GM23338 (cell line): ENCODE results near the gene LYZL1. TPM values are rescaled to one million over a fixed set of nuclear protein-coding genes. Genes with fewer than 3 reads are reported as not detected.

Source experiments
- ATAC-seq: fragments of 200-7000 bp; cut with Tn5 transposase; 3 replicates; pipeline ENCODE4 v1.9.1; 2020
- DNase-seq: peaks from one replicate; pipeline ENCODE4 v3.0.0-alpha.2; 2015; ENCODE audit warnings: low spot score
- H2AFZ ChIP-seq: fragments of 200-600 bp; sonication (generic); 2 replicates; pipeline ENCODE4 v1.8.0; 2016; ENCODE audit warnings: antibody characterized with exemption, mild to moderate bottlenecking, moderate library complexity
- H3F3A ChIP-seq: fragments of 200-600 bp; sonication (generic); replicated peaks from 2 replicates; pipeline ENCODE4 v1.8.0; 2017; ENCODE audit warnings: antibody characterized with exemption, mixed run types, low read depth
- H3K27ac ChIP-seq: fragments of 200-600 bp; sonication (generic); 2 replicates; pipeline ENCODE4 v1.6.1; 2016; ENCODE audit warnings: low read depth
- H3K27me3 ChIP-seq: fragments of 200-600 bp; sonication (generic); 2 replicates; pipeline ENCODE4 v1.8.0; 2016; ENCODE audit warnings: mild to moderate bottlenecking, mixed run types, moderate library complexity; ENCODE audit not compliant: insufficient read depth
- H3K36me3 ChIP-seq: fragments of 200-600 bp; sonication (generic); 2 replicates; pipeline ENCODE4 v1.8.0; 2016; ENCODE audit warnings: mild to moderate bottlenecking; ENCODE audit not compliant: insufficient read depth
- H3K4me1 ChIP-seq: fragments of 200-600 bp; sonication (generic); 2 replicates; pipeline ENCODE4 v1.8.0; 2016; ENCODE audit warnings: mild to moderate bottlenecking, moderate library complexity; ENCODE audit not compliant: insufficient read depth
- H3K4me2 ChIP-seq: fragments of 200-600 bp; sonication (generic); 2 replicates; pipeline ENCODE4 v1.7.1; 2017; ENCODE audit warnings: mixed run types
- H3K4me3 ChIP-seq: fragments of 200-600 bp; sonication (generic); 2 replicates; pipeline ENCODE4 v1.6.1; 2016; ENCODE audit warnings: mixed run types
- H3K79me2 ChIP-seq: fragments of 200-600 bp; sonication (generic); replicated peaks from 2 replicates; pipeline ENCODE4 v1.8.0; 2017; ENCODE audit warnings: mild to moderate bottlenecking; ENCODE audit not compliant: insufficient read depth
- H3K9me2 ChIP-seq: fragments of 200-600 bp; sonication (generic); 2 replicates; pipeline ENCODE4 v1.8.0; 2017; ENCODE audit not compliant: insufficient read depth
- H4K20me1 ChIP-seq: fragments of 200-600 bp; sonication (generic); replicated peaks from 2 replicates; pipeline ENCODE4 v1.8.0; 2017; ENCODE audit warnings: mild to moderate bottlenecking; ENCODE audit not compliant: insufficient read depth
- H3K27ac Mint-ChIP-seq: 2 replicates; pipeline ENCODE4 v1.8.0; 2020; ENCODE audit warnings: inconsistent platforms, mild to moderate bottlenecking, moderate library complexity, mixed read lengths
- H3K27me3 Mint-ChIP-seq: 3 replicates; pipeline ENCODE4 v1.8.0; 2022; ENCODE audit warnings: low read depth, mild to moderate bottlenecking, moderate library complexity, mixed read lengths, inconsistent platforms; ENCODE audit not compliant: insufficient read depth, poor library complexity
- H3K36me3 Mint-ChIP-seq: 3 replicates; pipeline ENCODE4 v1.8.0; 2021; ENCODE audit warnings: low read depth, mild to moderate bottlenecking, inconsistent platforms, moderate library complexity, mixed read lengths
- H3K4me1 Mint-ChIP-seq: 3 replicates; pipeline ENCODE4 v1.8.0; 2020; ENCODE audit warnings: mild to moderate bottlenecking, inconsistent platforms, mixed read lengths
- H3K4me3 Mint-ChIP-seq: 3 replicates; pipeline ENCODE4 v1.8.0; 2021; ENCODE audit warnings: moderate library complexity, mild to moderate bottlenecking, inconsistent platforms, mixed read lengths
- H3K9me3 Mint-ChIP-seq: 3 replicates; pipeline ENCODE4 v1.8.0; 2020; ENCODE audit warnings: moderate library complexity, mild to moderate bottlenecking, inconsistent platforms, mixed read lengths
- CREB1 ChIP-seq: fragments of 250-450 bp; sonication (Bioruptor Pico); IDR thresholded peaks from 2 replicates; pipeline ENCODE4 v1.5.0; 2020; ENCODE audit warnings: low read depth, mild to moderate bottlenecking, moderate library complexity
- ETS1 ChIP-seq: IDR thresholded peaks from 2 replicates; pipeline ENCODE4 v1.6.1; 2016; ENCODE audit warnings: antibody characterized with exemption
- EZH2 ChIP-seq: fragments of 200-600 bp; sonication (generic); IDR thresholded peaks from one replicate; pipeline ENCODE4 v1.8.0; 2017; ENCODE audit warnings: antibody characterized with exemption, mild to moderate bottlenecking, low read depth; ENCODE audit not compliant: unreplicated experiment
- EZH2phosphoT487 ChIP-seq: fragments of 200-600 bp; sonication (generic); IDR thresholded peaks from one replicate; pipeline ENCODE4 v1.8.1; 2018; ENCODE audit warnings: antibody characterized with exemption; ENCODE audit not compliant: unreplicated experiment
- JUNB ChIP-seq: IDR thresholded peaks from one replicate; pipeline ENCODE4 v1.6.1; 2016; ENCODE audit warnings: antibody characterized with exemption; ENCODE audit not compliant: unreplicated experiment
- NANOG ChIP-seq: IDR thresholded peaks from 2 replicates; pipeline ENCODE4 v1.6.1; 2016; ENCODE audit warnings: antibody characterized with exemption, borderline replicate concordance
- POLR2AphosphoS5 ChIP-seq: IDR thresholded peaks from 2 replicates; pipeline ENCODE4 v1.6.1; 2016; ENCODE audit warnings: antibody characterized with exemption, low read depth
- REST ChIP-seq: IDR thresholded peaks from one replicate; pipeline ENCODE4 v1.6.1; 2018; ENCODE audit warnings: antibody characterized with exemption; ENCODE audit not compliant: unreplicated experiment
- STAT1 ChIP-seq: IDR thresholded peaks from one replicate; pipeline ENCODE4 v1.6.1; 2016; ENCODE audit warnings: antibody characterized with exemption; ENCODE audit not compliant: unreplicated experiment
- ZNF331 ChIP-seq: fragments of 250-450 bp; sonication (Bioruptor Pico); IDR thresholded peaks from 2 replicates; pipeline ENCODE4 v1.5.0; 2020; ENCODE audit warnings: low read depth, mild to moderate bottlenecking, moderate library complexity
- ZNF462 ChIP-seq: fragments of 250-450 bp; sonication (Bioruptor Pico); IDR thresholded peaks from 2 replicates; pipeline ENCODE4 v1.5.0; 2020; ENCODE audit warnings: mild to moderate bottlenecking, moderate library complexity
- polyA plus RNA-seq: library from polyadenylated mRNA; unstranded; fragments of >200 nt; fragmentation: Nextera tagmentation; extraction: Ambion mirVana; gene quantifications from 2 replicates; pipeline ENCODE4 v1.2.1, GENCODE V29; 2016
- total RNA-seq: library from RNA; depleted of rRNA; stranded (reverse); fragments of >200 nt; shearing (Covaris generic); gene quantifications from 2 replicates; pipeline ENCODE4 v1.2.3, GENCODE V29; 2014

Gene LYZL1
- total and polyA plus RNA-seq, 2 experiments from 2014 or later, result not detected

GRCh38 chr10:29263506-29263905 is 25.4 kb upstream of the LYZL1 start:
- no peak overlapping the region for H3K4me2 ChIP-seq
- H3K36me3 ChIP-seq, result no peaks in the 10 kb centered on the region
- H3K9me2 ChIP-seq, result 0 out of 2 replicates have a peak, but pooled peaks cover 4% of the 10 kb centered on the region
- H3K4me3 Mint-ChIP-seq, result no peak overlapping the region
- no peaks in the 10 kb centered on the region for H4K20me1 ChIP-seq
- no peak overlapping the region for H3K27ac Mint-ChIP-seq
- peaks cover 11% of the 10 kb centered on the region; the same call in 1 of the 2 replicates for H3K4me1 ChIP-seq
- H3K4me1 Mint-ChIP-seq, result peaks cover 9% of the 10 kb centered on the region; the same call in 2 of the 3 replicates
- no peaks in the 10 kb centered on the region for H3K36me3 Mint-ChIP-seq
- TF ChIP-seq CREB1 (no peak), EZH2phosphoT487 (no peak), ZNF462 (CRISPR knock-in tag) (no peak), JUNB (no peak), ETS1 (no peak), EZH2 (no peak), REST (no peak), STAT1 (no peak), NANOG (no peak), ZNF331 (CRISPR knock-in tag) (no peak), POLR2AphosphoS5 (no peak)
- H3K79me2 ChIP-seq, result no peaks in the 10 kb centered on the region
- ATAC-seq, result no peak
- H3K27ac ChIP-seq, result no peak overlapping the region
- no peaks in the 10 kb centered on the region for H3F3A ChIP-seq
- H3K4me3 ChIP-seq, result no peak overlapping the region
- DNase-seq, result no peak
- no peaks in the 10 kb centered on the region; the same call in 2 of the 3 replicates for H3K9me3 Mint-ChIP-seq
- no peaks in the 10 kb centered on the region for H3K27me3 ChIP-seq
- no peak overlapping the region for H2AFZ ChIP-seq
- peaks cover 2% of the 10 kb centered on the region for H3K27me3 Mint-ChIP-seq
